ENCODE measurements around the gene SMYD1.

Gene SMYD1

DNA sequence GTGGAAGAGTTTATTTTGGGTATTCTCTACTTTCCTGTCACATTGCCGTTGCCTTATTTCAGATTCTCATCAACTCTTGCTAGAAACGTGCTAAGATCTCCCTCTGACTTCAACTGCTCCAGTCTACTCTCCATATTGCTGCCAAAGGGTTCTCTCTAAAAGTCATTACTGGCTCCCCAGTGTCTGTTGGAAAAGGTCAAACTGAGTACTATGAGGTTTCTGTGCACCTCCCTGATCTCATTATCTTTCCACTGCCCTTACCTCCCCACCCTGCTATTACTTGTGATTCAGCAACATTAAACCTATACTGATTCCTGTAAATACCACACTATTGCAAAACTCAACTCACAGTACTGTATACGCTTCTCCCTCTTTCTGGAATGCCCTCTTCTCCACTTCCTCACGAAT is 10.2 kb upstream of the SMYD1 start:
- no peak for DNase-seq

DNA sequence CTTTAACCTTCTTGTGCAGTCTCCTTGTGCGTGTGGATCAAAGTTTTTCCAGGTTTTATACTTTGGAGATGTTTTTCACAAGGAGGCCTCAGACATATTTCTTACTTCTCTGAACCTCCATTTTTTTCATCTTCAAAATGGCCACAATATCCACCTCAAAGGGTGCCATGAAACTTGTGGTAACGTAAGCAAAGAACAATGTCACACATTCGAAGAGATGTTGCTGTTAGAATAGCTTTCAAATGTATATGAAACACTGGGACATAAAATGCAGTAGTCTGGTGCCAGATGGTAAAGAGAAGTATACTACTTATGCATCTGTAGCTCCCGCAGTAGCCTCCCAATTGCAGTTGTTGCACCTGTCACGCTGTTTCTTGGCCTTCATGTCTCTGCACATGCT is 9.4 kb upstream of the SMYD1 start:
- no peak for DNase-seq

DNA sequence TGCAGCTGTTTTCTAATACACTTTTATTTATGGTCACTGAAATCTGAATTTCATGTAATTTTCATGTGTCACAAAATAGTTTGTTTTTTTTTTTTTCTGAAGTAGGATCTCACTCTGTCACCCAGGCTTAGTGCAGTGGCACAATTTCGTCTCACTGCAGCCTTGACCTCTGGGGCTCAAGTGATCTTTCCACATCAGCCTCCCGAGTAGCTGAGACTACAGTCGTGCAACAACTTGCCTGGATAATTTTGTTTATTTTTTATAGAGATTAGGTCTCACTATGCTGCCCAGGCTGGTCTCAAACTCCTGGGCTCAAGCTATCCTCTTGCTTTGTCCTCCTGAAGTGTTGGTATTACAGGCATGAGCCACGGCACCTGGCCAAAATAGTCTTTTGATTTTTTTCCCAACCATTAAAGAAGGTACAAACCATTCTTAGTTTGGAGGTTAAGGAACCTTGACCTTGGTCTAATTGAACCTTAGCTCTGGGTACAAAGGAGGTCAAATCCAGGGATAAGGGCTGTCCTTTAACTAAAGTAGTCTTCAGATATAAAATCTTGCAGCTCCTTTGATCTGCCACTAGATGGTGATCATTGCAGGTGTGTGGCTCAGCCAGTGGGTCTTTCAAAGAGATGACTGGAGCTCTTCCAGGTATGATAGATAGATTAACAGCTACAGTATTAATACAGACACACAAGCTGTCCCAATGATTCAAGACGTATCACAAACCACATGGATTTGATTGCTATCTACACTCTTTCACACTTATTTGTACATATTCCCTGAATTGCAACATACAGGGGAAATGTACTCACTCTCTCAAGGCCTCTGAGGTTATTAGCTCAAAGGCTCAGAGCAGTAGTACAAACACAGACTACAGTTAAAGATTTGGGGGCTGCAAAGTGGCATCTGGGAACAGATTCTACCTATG is 7.4 kb upstream of the SMYD1 start:
- DNase-seq: peak in 1 of 2 experiments; percentile 37

DNA sequence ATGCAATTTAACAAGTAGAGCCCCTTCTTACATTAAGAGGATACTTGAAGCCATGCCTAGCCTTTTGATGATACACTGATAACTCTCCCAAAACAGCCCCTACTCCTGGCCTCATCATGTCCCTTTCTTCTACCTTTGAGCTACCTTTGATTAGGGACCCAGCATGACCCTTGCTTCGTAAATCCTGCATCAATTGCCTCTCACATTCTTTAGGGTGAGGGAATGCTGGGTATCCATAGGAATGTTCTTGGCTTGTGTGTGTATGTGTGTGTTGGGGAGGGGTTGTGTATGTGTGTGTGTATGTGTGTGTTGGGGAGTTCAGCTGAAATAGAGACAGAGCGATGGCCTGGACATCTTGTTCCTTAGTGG is 6.7 kb upstream of the SMYD1 start:
- DNase-seq: no peak

DNA sequence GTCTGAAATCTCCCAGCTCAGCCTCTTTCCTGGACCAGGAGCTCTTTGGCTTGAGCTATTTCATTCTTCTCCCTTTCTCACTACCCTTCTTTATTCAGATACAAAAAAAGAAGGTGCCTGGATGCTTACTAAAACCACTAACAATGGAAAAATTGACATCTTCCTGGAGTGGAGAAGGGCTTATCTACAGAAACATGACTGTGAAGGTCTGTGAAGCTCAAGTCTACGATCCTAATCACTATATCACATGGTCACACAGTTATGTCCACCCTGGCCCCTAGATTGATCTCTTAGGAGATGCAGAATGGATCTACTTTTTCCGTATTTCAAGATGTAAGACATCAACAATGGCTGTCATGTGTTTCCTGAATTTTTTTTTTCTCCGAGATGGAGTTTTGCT is 6.3 kb upstream of the SMYD1 start:
- DNase-seq: no peak

DNA sequence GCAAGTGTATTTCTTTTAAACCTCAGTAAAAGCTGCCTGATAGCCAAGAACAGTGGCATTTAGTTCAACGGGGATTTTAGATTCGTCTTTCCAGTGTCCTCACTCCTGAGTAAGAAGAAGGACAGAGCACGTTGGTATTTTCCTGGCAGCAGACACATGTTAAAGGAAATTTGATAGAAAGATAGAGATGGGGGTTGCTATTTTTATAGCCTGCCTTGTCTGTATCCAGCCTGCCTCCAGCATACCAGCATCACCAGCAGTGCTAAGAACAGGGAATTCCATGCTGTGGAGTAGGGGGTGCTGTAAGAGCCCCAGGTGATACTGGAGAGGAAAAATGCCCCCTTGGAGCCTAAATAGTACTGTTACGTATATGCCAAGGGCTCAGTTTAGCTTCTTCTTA is 1.1 kb upstream of the SMYD1 start:
- DNase-seq: no peak

DNA sequence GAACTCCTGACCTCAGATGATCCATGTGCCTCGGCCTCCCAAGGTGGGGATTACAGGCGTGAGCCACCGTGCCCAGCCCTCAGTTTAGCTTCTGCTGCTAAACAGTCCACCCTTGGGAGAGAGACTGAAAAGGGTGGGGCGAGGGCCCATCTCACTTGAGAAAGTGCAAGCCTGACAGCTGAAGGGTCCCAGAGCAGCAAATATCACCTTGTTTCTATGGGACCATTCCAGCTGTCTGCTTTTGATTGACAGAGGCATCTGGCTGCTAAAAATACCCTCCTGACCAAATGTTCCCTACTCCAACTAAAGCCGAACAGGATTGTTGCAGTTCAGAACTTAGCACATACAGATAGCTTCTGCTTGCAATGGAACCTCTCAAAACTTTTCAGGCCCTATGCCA is 436 bp upstream of the SMYD1 start:
- no peak for DNase-seq

DNA sequence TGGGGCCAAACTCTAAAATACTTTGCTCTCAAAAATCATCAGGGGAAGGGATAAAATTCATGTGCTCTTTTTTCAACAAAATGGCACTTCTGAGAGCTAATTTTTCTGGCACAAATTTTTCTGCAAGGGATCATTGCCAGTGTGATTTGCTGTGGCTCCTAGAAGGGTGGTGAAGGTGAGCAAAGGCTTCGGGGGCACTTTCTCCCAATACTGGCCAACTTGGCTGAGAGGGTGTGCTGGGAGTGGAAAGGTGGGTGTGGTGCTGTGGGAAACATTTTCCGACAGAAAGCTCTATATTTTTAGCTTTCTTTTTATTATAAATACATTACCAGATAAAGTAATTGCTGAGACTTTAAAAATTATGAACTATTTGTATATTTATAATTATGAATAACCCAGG is 419 bp downstream of the SMYD1 start:
- no peak for DNase-seq

DNA sequence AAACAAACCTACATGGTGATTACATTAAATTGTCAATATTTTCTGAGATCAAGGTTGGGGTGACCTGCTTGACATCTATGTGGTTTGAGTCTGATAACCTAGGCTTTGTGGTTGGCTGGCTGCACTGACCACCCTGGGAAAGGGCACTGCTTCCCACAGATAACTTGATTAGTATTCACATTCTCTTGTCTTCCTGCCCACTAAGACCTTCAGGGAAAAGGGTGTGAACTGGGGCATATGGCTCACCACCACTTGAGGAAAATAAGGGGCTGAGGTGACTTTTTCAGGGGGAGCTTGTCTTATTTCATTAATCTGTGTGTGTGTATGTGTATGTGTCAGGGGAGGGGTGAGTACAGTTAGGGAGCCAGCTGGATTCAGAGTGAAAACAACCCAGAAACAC is 1.5 kb downstream of the SMYD1 start:
- DNase-seq: no peak

DNA sequence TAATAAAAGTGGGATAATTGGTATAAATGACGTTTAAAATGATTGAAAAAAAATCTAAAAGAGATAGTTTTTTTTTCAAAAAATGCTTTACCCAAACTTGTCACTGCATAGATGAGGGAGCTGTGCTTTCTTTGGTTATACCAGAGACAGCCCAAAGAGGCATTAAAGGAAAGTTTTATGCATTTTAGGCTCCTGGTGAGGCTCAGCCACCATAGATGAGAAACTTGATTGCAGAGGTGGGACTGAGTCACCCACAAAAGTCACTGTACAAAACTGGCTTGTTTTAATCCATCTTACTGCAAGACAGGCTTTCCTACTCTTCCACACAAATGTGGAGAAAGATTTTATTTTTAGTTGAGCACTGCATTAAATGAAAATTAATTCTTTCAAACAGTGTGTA is 2.4 kb downstream of the SMYD1 start:
- no peak for DNase-seq

DNA sequence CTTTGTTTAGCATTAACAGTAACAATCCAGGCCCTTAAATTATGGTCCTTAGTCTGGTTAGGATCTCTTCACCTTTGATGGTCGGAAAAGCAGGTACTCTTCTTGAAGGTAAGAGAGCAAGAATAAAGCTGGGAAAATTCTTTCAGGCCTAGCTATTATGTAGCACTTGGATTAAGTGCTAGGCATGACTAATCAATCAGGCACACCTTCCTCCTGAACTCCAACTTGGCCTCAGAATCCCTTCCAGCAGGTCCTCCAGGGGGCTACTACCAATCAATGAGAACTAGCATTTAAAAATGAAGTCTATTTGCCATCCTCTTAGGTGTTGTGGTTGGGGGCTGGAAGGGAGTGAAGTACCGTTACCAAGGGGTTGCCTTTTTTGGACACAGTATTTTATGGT is 3.7 kb downstream of the SMYD1 start:
- DNase-seq: no peak

DNA sequence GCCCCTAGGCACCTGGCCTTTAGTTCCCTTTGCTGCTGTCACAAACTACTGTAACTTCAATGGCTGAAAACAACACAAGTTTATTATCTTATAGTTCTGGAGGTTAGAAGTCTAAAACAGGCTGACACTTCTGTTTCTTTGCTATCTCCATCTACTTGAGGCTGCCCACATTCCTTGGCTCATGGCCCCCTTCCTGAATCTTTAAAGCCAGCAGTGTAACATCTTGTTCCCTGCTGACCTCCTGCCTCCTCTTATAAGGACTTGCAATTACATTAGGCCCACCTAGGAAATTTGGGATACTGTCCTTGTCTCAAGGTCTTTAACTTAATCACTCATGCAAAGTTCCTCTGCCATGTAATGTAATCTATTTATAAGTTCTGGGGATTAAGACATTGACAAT is 6.5 kb downstream of the SMYD1 start:
- no peak for DNase-seq

DNA sequence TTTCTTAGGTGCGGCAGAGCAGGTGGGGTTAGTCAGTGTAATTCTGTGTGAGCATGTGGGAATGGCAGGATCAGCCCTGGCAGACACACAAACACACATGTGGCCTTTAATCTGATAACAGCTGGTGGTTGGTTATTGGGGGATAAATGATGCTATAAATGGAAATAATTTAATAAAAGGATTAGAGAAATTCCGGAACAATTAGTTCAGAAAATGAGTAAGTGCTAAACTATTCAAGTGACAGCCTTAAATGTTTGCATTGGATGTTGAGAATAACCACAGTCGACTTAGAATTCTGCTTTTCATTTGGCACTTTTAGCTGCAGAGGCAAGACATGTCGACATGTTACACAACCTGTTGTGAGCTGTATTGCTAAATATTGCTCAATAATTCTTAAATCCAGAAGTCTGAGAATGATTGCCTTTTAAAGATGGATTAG is 7.2 kb downstream of the SMYD1 start:
- DNase-seq: no peak

DNA sequence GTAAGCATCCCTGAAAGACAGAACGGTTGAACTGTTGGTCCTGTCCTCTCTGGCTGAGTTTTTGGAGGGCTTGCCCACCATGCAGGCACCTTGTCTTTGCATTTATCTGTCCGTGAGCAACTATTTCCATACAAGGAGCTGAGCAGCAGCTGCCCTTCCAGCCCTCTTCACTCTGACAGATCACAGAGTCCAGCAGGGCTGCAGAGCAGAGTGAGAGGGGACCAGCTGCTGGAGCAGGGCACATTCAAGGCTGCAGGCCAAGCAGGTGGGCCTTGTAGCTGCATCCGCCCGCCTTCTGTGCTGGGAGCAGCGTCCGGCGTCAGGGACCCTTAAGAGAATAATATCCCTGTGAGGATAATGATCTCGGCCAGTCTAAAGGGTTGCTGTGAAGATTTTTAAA is 9.5 kb downstream of the SMYD1 start:
- DNase-seq: no peak

DNA sequence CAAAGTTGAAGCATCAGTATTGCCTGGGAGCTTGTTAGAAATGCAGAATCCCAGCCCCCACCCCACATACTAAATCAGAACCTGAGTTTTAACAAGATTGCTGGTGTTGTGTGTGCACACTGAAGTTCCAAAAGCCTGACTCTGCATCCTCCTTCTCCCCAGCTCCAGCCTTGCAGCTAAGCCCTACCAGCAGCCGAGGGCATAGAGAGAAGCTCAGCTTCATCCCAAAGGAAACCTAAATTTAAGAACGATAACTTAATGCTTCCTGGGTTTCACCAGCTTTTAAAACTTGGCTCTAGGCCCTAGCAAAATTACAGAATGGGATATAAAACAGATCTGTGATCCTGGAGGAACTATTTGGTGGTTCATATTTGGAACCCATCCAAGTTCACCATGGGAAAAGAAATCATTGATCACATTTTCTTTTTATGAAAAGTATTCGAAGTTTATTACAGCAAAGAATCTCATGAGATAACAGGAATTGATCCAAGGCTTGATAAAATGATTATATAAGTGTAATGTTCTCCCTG is 11.1 kb downstream of the SMYD1 start:
- no peak for DNase-seq

DNA sequence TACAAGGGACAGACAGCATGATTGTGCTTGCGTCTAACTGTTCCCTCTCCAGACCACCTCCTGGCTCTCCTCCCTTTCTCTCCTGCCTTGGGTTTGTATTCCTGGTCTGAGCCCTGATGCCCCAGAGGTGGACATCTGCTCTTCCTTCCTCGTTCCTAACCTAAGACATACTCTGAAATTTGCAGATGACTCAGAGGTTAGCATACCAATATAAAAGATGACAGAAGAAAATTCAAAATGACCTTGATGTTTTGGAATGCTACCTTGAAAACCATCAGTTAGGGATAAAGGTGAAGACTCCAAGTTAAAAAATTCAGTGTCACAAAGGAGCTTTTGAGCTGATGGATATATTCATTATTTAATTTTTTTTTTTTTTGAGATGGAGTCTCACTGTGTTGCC is 12.9 kb downstream of the SMYD1 start:
- DNase-seq: no peak

DNA sequence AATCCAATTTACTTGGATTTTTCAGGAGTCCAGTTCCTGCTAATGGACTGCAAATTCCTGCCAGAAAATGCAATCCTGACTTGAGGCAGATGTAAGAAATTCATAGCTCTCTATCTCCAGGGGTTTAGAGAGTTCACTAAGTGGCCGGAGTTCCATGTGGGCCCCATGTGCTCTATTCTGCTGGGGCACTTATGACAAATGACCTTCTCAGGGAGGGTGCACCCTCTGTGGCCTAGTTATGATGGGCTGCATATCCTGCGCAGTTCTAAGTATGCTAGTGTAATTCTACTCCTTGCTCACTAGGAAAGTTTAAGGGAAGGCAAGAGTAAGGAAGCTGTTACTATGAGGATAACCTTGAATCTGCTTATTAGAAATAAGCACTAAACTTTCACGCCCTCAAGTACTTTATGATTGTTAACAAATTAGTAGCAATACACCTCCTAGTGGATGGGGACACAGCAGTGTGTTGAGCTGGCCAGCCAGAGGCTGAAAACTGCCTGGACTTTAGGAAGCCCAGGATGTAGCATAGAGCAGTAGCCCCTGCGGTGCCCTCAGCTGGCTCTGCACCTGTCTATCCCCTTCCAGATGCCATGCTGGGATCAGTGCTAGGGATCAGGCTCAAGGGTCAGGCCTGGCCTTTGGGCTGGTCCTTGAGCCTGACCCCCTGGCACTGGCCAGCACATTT is 14.4 kb downstream of the SMYD1 start:
- DNase-seq: no peak

DNA sequence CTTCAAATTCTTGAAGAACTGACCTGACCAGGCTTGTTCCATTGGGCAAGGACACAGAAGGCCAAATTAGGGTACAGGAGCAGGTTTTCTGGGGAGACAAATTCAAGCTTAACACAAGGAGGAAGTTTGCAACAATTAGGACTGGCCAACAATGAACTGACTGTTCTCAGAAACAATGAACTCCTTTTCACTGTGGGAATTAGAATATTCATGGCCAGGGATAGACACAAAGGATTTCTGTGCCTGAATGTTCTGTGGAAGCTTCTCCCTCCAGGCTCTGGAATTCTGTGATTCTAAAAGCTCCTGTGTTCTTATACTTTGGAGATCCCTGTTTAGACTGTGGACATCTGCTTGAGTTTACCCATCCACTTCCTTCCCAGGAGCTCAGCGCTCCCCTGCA is 15.2 kb downstream of the SMYD1 start:
- DNase-seq: no peak

DNA sequence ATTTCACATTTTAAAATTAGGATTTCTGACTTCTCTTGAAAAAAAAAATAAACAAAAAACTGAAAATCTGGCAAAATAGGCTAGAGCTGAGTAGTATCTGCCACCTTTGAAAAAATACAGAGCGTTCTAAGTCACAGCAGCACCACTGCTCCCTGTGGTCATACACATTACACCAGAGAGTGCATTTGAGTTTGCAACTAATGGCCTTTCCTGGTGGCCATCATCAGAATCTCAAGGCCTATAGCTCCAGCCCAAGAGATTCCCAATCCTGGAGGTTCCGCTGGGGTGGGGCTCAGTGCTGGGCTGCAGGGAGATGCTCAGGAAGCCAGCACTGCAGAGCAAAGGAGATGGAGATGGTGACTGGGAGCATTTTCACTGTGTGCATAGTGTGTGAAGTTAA is 17.5 kb downstream of the SMYD1 start:
- no peak for DNase-seq

DNA sequence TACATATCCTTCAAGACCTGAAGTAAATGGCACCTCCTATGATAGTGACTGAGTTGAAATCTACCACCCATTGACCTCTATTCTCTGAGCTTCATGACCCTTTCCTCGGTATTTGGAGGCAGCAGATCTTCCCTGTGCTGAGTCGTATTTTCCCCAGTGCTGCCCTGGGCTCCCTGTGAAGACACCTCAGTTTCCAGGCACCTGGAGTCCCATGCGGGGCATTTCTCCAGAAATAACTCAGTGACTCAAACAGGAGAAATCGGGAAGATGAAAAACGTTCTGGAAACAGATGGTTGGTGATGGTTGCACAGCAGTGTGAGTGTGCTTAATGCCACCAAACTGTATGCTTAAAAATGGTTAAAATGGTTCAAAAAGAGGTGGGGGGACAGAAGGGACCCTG is 18.0 kb downstream of the SMYD1 start:
- DNase-seq: no peak

DNA sequence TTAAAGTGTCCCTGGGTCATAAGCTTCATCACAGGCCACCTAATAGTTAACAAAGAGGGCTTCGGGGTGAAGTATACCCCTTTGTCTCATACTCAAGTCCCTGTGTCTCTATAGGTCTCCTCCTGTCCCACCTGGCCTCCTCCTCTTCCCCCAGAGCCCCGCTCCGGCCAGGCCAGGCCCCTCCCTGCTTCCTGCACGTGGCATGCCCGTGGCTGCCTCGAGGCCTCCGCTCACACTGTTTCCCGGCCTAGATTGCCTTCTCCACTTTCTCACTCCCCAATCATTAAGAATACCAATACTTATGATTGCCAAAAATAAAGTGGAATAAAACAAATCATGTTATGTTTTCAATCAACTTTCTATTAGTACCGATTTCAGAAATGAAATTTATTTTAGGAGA is 18.8 kb downstream of the SMYD1 start:
- DNase-seq: no peak

DNA sequence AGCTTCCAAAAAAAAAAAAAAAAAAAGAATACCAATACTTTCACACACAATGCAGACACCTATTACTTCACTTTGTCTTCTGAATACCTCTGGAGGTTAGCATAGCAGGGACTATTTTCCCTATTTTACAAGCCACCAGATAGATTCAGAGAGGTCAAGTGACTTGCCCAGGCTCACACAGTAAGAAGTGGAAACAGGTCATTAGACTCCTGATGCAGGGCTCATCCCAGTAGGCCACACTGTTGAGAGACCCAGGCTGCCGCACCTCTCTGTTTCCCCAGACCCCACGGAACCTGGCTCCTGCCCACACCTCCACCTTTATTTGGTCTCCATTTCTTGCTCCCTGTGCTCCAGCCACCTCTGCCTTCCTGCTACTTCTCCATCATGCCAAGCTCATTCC is 19.4 kb downstream of the SMYD1 start:
- no peak for DNase-seq

DNA sequence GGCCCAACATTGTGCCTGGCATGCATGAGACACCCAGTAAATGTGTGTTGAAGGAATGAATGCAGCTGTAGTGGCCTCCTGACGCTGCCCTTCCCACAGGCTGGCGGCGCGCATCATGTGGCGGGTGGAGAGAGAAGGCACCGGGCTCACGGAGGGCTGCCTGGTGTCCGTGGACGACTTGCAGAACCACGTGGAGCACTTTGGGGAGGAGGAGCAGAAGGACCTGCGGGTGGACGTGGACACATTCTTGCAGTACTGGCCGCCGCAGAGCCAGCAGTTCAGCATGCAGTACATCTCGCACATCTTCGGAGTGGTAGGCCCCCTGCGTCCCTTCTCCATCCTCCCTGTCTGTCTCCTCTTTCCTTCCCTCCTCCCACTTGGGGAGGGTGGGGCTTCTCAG is 20.1 kb downstream of the SMYD1 start:
- DNase-seq: no peak

DNA sequence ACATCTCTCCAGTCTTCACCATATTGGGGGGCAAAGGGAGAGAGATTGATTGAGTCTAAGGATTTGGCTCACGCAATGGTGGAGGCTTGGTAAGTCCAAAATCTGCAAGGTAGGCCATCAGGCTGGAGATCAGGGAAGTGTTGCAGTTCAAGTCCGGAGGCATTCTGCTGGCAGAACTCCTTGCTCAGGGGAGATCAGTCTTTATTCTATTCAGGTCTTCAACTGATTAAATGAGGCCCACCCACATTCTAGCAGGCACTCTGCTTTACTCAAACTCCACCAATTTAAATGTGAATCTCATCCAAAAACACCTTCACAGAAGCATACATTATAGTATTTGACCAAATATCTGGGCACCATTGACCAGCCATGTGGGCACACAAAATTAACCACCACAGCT is 21.4 kb downstream of the SMYD1 start:
- no peak for DNase-seq

Data from stimulated activated CD4-positive, alpha-beta T cell treated with anti-CD3 and anti-CD28 coated beads, Interleukin-4, amount 100 ng/mL, for 4 hours (primary cell).